GM12878 (cell line): ENCODE data around the gene OLA1. TPM values are rescaled to one million over a fixed set of nuclear protein-coding genes. Genes with fewer than 3 reads are reported as not detected.

ENCODE experiments used
- ATAC-seq: fragments of 200-7000 bp; cut with Tn5 transposase; 3 replicates; pipeline ENCODE4 v1.9.1; 2020; ENCODE audit warnings: mild to moderate bottlenecking, moderate library complexity
- BruUV-seq: library from RNA; stranded (reverse); fragments of 400-500 nt; replicated peaks from 2 replicates; lab custom pipeline; 2021; lab: Mats Ljungman, UMichigan
- CTCF ChIA-PET: fragments of 300-600 bp; sonication (Branson Sonifier 250); formaldehyde crosslinking; extraction: SDS; loops from one replicate; lab custom pipeline; 2021; ENCODE audit warnings: inconsistent platforms; lab: Yijun Ruan, JAX
- POLR2A ChIA-PET: fragments of 350-600 bp; formaldehyde crosslinking; extraction: SDS; loops from one replicate; lab custom pipeline; 2021; ENCODE audit warnings: inconsistent platforms; lab: Charles Lee
- RAD21 ChIA-PET: fragments of 300-600 bp; sonication (Branson Sonifier 250); formaldehyde crosslinking; loops from one replicate; lab custom pipeline; 2023; ENCODE audit warnings: antibody characterized with exemption; ENCODE audit not compliant: unreplicated experiment; lab: Charles Lee
- SMC1A ChIA-PET: fragments of 300-600 bp; sonication (Branson Sonifier 250); formaldehyde crosslinking; loops from one replicate; lab custom pipeline; 2023; ENCODE audit not compliant: unreplicated experiment, uncharacterized antibody; lab: Charles Lee
- DNase-seq: peaks from one replicate; pipeline ENCODE4 v3.0.0-alpha.2; 2011; ENCODE audit warnings: low read depth, low spot score
- FAIRE-seq: peaks from 3 replicates; lab custom pipeline; 2011; peaks lifted over from hg19 to GRCh38; lab: Jason Lieb, UNC
- H2AFZ ChIP-seq: 2 replicates; pipeline ENCODE4 v1.6.0; 2011; ENCODE audit warnings: low read depth, low read length, control low read depth; ENCODE audit not compliant: control insufficient read depth
- H3K27ac ChIP-seq: 2 replicates; pipeline ENCODE4 v1.5.1; 2011; ENCODE audit warnings: control low read depth; ENCODE audit not compliant: control insufficient read depth, insufficient read depth
- H3K27me3 ChIP-seq, 2 experiments: replicated peaks in 1 of 2; 2 replicates each; pipeline versions ENCODE4 v1.6.0 to v1.6.1; 2011; ENCODE audit warnings: low read length in 1 of 2; ENCODE audit not compliant: control insufficient read depth in 2 of 2, insufficient read depth in 2 of 2
- H3K36me3 ChIP-seq, 2 experiments: 2 replicates each; pipeline ENCODE4 v1.5.1; 2011; ENCODE audit warnings: low read length in 1 of 2; ENCODE audit not compliant: control insufficient read depth in 2 of 2, insufficient read depth in 2 of 2
- H3K4me1 ChIP-seq: 2 replicates; pipeline ENCODE4 v1.6.1; 2011; ENCODE audit warnings: mild to moderate bottlenecking, low read length, moderate library complexity, mixed read lengths; ENCODE audit not compliant: control insufficient read depth, insufficient read depth
- H3K4me2 ChIP-seq: 2 replicates; pipeline ENCODE4 v1.6.0; 2011; ENCODE audit warnings: control low read depth; ENCODE audit not compliant: control insufficient read depth, insufficient read depth
- H3K4me3 ChIP-seq: fragments of 200-600 bp; sonication (generic); 2 replicates; pipeline ENCODE4 v1.5.1; 2016
- H3K79me2 ChIP-seq: 2 replicates; pipeline ENCODE4 v1.6.0; 2011; ENCODE audit warnings: low read length; ENCODE audit not compliant: control insufficient read depth, insufficient read depth
- H3K9ac ChIP-seq: 2 replicates; pipeline ENCODE4 v1.8.0; 2011; ENCODE audit warnings: low read length, control low read depth, mixed read lengths; ENCODE audit not compliant: control insufficient read depth, insufficient read depth
- H3K9me3 ChIP-seq: replicated peaks from 3 replicates; pipeline ENCODE4 v1.5.1; 2011; ENCODE audit warnings: mild to moderate bottlenecking, low read length; ENCODE audit not compliant: control insufficient read depth, insufficient read depth
- H4K20me1 ChIP-seq: 2 replicates; pipeline ENCODE4 v1.6.0; 2011; ENCODE audit not compliant: control insufficient read depth, insufficient read depth
- BHLHE40 ChIP-seq, 2 experiments: fragments of 450-650 bp in 1 of 2; IDR thresholded peaks; 2 replicates each; pipeline ENCODE4 v1.6.1; 2011 to 2017; ENCODE audit warnings: low read depth in 2 of 2, borderline replicate concordance in 1 of 2, improper control_type of control experiment in 1 of 2, low read length in 1 of 2, mild to moderate bottlenecking in 1 of 2
- CHD1 ChIP-seq: IDR thresholded peaks from 2 replicates; pipeline ENCODE4 v1.6.1; 2012; ENCODE audit warnings: low read depth, low read length, improper control_type of control experiment
- DPF2 ChIP-seq: fragments of 450-650 bp; IDR thresholded peaks from 2 replicates; pipeline ENCODE4 v1.6.1; 2017; ENCODE audit warnings: mild to moderate bottlenecking
- EED ChIP-seq: sonication (generic); IDR thresholded peaks from 2 replicates; pipeline ENCODE4 v1.6.1; 2016; ENCODE audit warnings: antibody characterized with exemption, low read depth
- EP300 ChIP-seq, 2 experiments: fragments of 150-350 bp in 1 of 2; IDR thresholded peaks; 2 replicates each; pipeline ENCODE4 v1.6.1; 2011 to 2012; ENCODE audit warnings: low read depth in 2 of 2, low read length in 2 of 2, borderline replicate concordance in 1 of 2, improper control_type of control experiment in 1 of 2, inconsistent platforms in 1 of 2; ENCODE audit not compliant: control insufficient read depth in 1 of 2
- JUNB ChIP-seq: IDR thresholded peaks from 2 replicates; pipeline ENCODE4 v1.6.1; 2016; ENCODE audit warnings: antibody characterized with exemption, mild to moderate bottlenecking
- NFYA ChIP-seq: IDR thresholded peaks from 2 replicates; pipeline ENCODE4 v1.6.1; 2011; ENCODE audit warnings: low read depth, mild to moderate bottlenecking, low read length, improper control_type of control experiment, borderline replicate concordance
- PML ChIP-seq: IDR thresholded peaks from 2 replicates; pipeline ENCODE4 v1.6.1; 2012; ENCODE audit warnings: low read length, inconsistent platforms
- POLR2AphosphoS5 ChIP-seq: IDR thresholded peaks from 2 replicates; pipeline ENCODE4 v1.6.1; 2011; ENCODE audit warnings: mild to moderate bottlenecking, low read length, inconsistent platforms
- RBBP5 ChIP-seq: fragments of 200-600 bp; sonication (generic); conservative IDR thresholded peaks from 2 replicates; pipeline ENCODE4 v1.6.1; 2016
- SMC3 ChIP-seq: IDR thresholded peaks from 2 replicates; pipeline ENCODE4 v1.6.1; 2011; ENCODE audit warnings: low read length, improper control_type of control experiment, borderline replicate concordance
- STAT1 ChIP-seq: fragments of 450-650 bp; conservative IDR thresholded peaks from 2 replicates; pipeline ENCODE4 v1.6.1; 2014; ENCODE audit warnings: antibody characterized with exemption, mild to moderate bottlenecking
- TAF1 ChIP-seq: IDR thresholded peaks from 2 replicates; pipeline ENCODE4 v1.6.1; 2011; ENCODE audit warnings: mild to moderate bottlenecking, low read depth, low read length, borderline replicate concordance
- TCF12 ChIP-seq: IDR thresholded peaks from 2 replicates; pipeline ENCODE4 v1.6.1; 2011; ENCODE audit warnings: low read depth, mild to moderate bottlenecking, low read length
- TCF3 ChIP-seq: IDR thresholded peaks from 2 replicates; pipeline ENCODE4 v1.6.1; 2012; ENCODE audit warnings: low read depth, mild to moderate bottlenecking, low read length, borderline replicate concordance; ENCODE audit not compliant: insufficient read depth
- YBX1 ChIP-seq: fragments of 450-650 bp; IDR thresholded peaks from 2 replicates; pipeline ENCODE4 v1.6.1; 2016; ENCODE audit warnings: antibody characterized with exemption
- ZBTB40 ChIP-seq: fragments of 450-650 bp; IDR thresholded peaks from 2 replicates; pipeline ENCODE4 v1.6.1; 2016; ENCODE audit warnings: mild to moderate bottlenecking, moderate library complexity, borderline replicate concordance
- WGBS: methylation state at CpG from one replicate; pipeline ENCODE4 v1.1.6; 2016; ENCODE audit warnings: low lambda C conversion rate; ENCODE audit not compliant: insufficient replicate concordance, insufficient coverage; ENCODE audit errors: missing lambda C conversion rate; 5-methylcytosine and 5-hydroxymethylcytosine counted together
- in situ Hi-C: fragments of 300-500 bp; cut with MboI; formaldehyde crosslinking; loops from 9 replicates; pipeline ENCODE4 v1.14.3; 2018; ENCODE audit warnings: mixed read lengths
- intact Hi-C: fragments of 100-400 bp; cut with micrococcal nuclease; formaldehyde crosslinking; loops from one replicate; pipeline ENCODE4 v1.14.2; 2022; ENCODE audit not compliant: unreplicated experiment
- polyA plus RNA-seq, 11 experiments: library from polyadenylated mRNA; depleted of rRNA in 4 of 11; unstranded in 6 of 11; stranded (reverse) in 5 of 11; fragments of >200 nt; fragmentation: Nextera tagmentation in 4 of 11; fragmentation: Illumina TruSeq in 1 of 11; extraction: Ambion mirVana in 4 of 11; extraction: Trizol in 1 of 11; gene quantifications; 1 replicate in 1 of 11; 2 replicates in 10 of 11; pipeline versions ENCODE4 v1.2.1 to v1.2.3, GENCODE V29; 2011 to 2016; ENCODE audit warnings: inconsistent platforms in 2 of 11, missing spikeins in 2 of 11, low read depth in 1 of 11
- total RNA-seq, 4 experiments: library from RNA; depleted of rRNA in 3 of 4; stranded (reverse); fragments of >200 nt in 3 of 4; fragmentation: Illumina TruSeq in 1 of 4; extraction: Trizol in 1 of 4; gene quantifications; 2 replicates each; pipeline versions ENCODE4 v1.2.1 to v1.2.3, GENCODE V29; 2013 to 2021

Gene OLA1
- total and polyA plus RNA-seq, 10 of the 15 experiments (the other 5 are each of a cell fraction or from before 2014, with no cell fraction given): 107 to 238 (median 142) TPM

- H3K27me3 ChIP-seq: no peaks in the 10 kb centered on the region
- H2AFZ ChIP-seq: peak overlapping the region; percentile 88
- H3K4me2 ChIP-seq: peak overlapping the region; percentile 51
- in situ Hi-C loops: loop anchor here (10.0 kb wide), 1 partner anchor 635 kb away; no protein-coding TSS in a partner anchor
- intact Hi-C loops: loop anchor here (1.0 to 10.0 kb wide), 4 partner anchors 74 to 637 kb away; partner anchors contain the start of gene SP3
- H3K9me3 ChIP-seq: no peaks in the 10 kb centered on the region
- H3K27ac ChIP-seq: peak overlapping the region; percentile 62
- ChIA-PET POLR2A (no interaction called here), SMC1A (no interaction called here), CTCF (interaction anchor here (0.9 to 1.3 kb wide), 2 partner anchors 14 to 39 kb away, joined by 3 read pairs; no protein-coding TSS in a partner anchor), RAD21 (interaction anchor here (0.9 kb wide), 1 partner anchor 637 kb away, joined by 3 read pairs; no protein-coding TSS in a partner anchor)
- H3K4me1 ChIP-seq: peaks cover 42% of the 10 kb centered on the region
- 16% methylated on average over 16 of the region's 16 CpGs for WGBS
- H3K4me3 ChIP-seq: no peak overlapping the region
- no TSS peak for BruUV-seq
- peak; percentile 93 for ATAC-seq
- H3K79me2 ChIP-seq: no peaks in the 10 kb centered on the region
- FAIRE-seq: peak; percentile 92
- no peaks in the 10 kb centered on the region for H4K20me1 ChIP-seq
- peak; percentile 84 for DNase-seq
- H3K36me3 ChIP-seq: no peaks in the 10 kb centered on the region
- H3K9ac ChIP-seq: peak overlapping the region; percentile 24; the same call in 1 of the 2 replicates
- TF ChIP-seq STAT1 (no peak), SMC3 (peak; percentile 83; the same call in 1 of the 2 replicates), POLR2AphosphoS5 (no peak), TCF3 (no peak), PML (peak; percentile 63; the same call in 1 of the 2 replicates), RBBP5 (no peak), ZBTB40 (peak; percentile 41; the same call in 1 of the 2 replicates), TAF1 (no peak), YBX1 (no peak), DPF2 (peak; percentile 38; the same call in 1 of the 2 replicates), EP300 (IDR thresholded peaks at IDR 0.05; ENCODE audit: borderline replicate concordance in 1 of 2, control insufficient read depth in 1 of 2, low read depth in 2 of 2, low read length in 2 of 2) (peak in 1 of 2 experiments; percentile 48; a peak in 1 of 4 replicates), TCF12 (0 out of 2 replicates have a peak, but pooled peaks have one; percentile 5), NFYA (no peak), EED (0 out of 2 replicates have a peak, but pooled peaks have one; percentile 56), JUNB (peak; percentile 60), CHD1 (no peak), BHLHE40 (IDR thresholded peaks at IDR 0.05; ENCODE audit: borderline replicate concordance in 1 of 2, low read depth in 2 of 2, low read length in 1 of 2) (no peak)
Observed at GRCh38 chr2:174039551-174040416, 208.5 kb downstream of the OLA1 start.
